Aorta (tissue), 5 donors: Measurements from ENCODE around the gene RPLP1. TPM values are rescaled to one million over a fixed set of nuclear protein-coding genes. Genes with fewer than 3 reads are reported as not detected.

ENCODE experiments used
- ATAC-seq: fragments of 200-7000 bp; cut with Tn5 transposase; one replicate; pipeline ENCODE4 v1.9.1; 2022; ENCODE audit warnings: moderate library complexity; ENCODE audit not compliant: low FRiP score
- DNase-seq, 2 donors: peaks; one replicate each; pipeline ENCODE4 v3.0.0-alpha.2; 2020
- H3K27ac ChIP-seq, 2 donors: one replicate each; pipeline ENCODE4 v1.5.1; 2013; ENCODE audit warnings: low read length in 2 of 2, mild to moderate bottlenecking in 2 of 2, moderate library complexity in 2 of 2, control low read depth in 1 of 2, inconsistent platforms in 1 of 2, low read depth in 1 of 2
- H3K27me3 ChIP-seq, 2 donors: one replicate each; pipeline ENCODE4 v1.6.1; 2013; ENCODE audit warnings: control low read depth in 1 of 2, low read length in 1 of 2, mild to moderate bottlenecking in 1 of 2, moderate library complexity in 1 of 2; ENCODE audit not compliant: insufficient read depth in 2 of 2, control insufficient read depth in 1 of 2
- H3K36me3 ChIP-seq, 2 donors: one replicate each; pipeline ENCODE4 v1.6.1; 2013; ENCODE audit warnings: control low read depth in 1 of 2, low read length in 1 of 2, mild to moderate bottlenecking in 1 of 2; ENCODE audit not compliant: insufficient read depth in 2 of 2, control insufficient read depth in 1 of 2
- H3K4me1 ChIP-seq, 2 donors: one replicate each; pipeline ENCODE4 v1.6.1; 2013; ENCODE audit warnings: low read length in 2 of 2, control low read depth in 1 of 2, mild to moderate bottlenecking in 1 of 2, moderate library complexity in 1 of 2; ENCODE audit not compliant: insufficient read depth in 2 of 2, control insufficient read depth in 1 of 2
- H3K4me3 ChIP-seq, 2 donors: one replicate each; pipeline ENCODE4 v1.5.1; 2013; ENCODE audit warnings: low read length in 2 of 2, control low read depth in 1 of 2, mild to moderate bottlenecking in 1 of 2
- H3K9me3 ChIP-seq: one replicate; pipeline ENCODE4 v1.6.1; 2013; ENCODE audit warnings: mild to moderate bottlenecking, low read length; ENCODE audit not compliant: control insufficient read depth
- WGBS, 2 donors: extraction: QIAGEN DNeasy Blood & Tissue Kit; methylation state at CpG; one replicate each; pipeline ENCODE4 v1.1.7; 2013; 5-methylcytosine and 5-hydroxymethylcytosine counted together
- intact Hi-C, 2 donors: fragments of 100-400 bp; cut with DNase I; formaldehyde crosslinking; loops; one replicate each; pipeline versions ENCODE4 v1.14.2 to v1.15.0; 2022
- polyA plus RNA-seq, 2 donors: library from polyadenylated mRNA; stranded (reverse); fragments of 200-250 nt; gene quantifications; one replicate each; pipeline ENCODE4 v1.2.3, GENCODE V29; 2013
- total RNA-seq, 2 donors: library from RNA; stranded (reverse); fragmentation: NEBNext Ultra II Directional; extraction: Animal tissue kit (Norgen Biotek cat#: 25700); gene quantifications; one replicate each; pipeline ENCODE4 v1.2.1, GENCODE V29; 2021
- donor health status: healthy with polysubstance abuse.
- donor health status: Bipolar disorder and iron deficiency.
- donor health status: DM: no; HTN: no; CAD: no.
- donor health status: DM: no; HTN: no; CAD: no.
- donor health status: DM: yes; HTN: yes; CAD: no.

RPLP1 gene
- total and polyA plus RNA-seq, 4 donors, result 1,445 to 3,346 (median 2,122) TPM

- H3K27ac ChIP-seq, result no peak overlapping the region
- DNase-seq (no peak), ATAC-seq (no peak)
- intact Hi-C loops, result no loop called here
- H3K36me3 ChIP-seq, result no peaks in the 10 kb centered on the region
- no peak overlapping the region for H3K4me3 ChIP-seq
- 95 to 97% methylated on average over 8 of the region's 8 CpGs for WGBS, 2 donors
- H3K27me3 ChIP-seq, result no peaks in the 10 kb centered on the region
- H3K9me3 ChIP-seq, result no peaks in the 10 kb centered on the region
- no peaks in the 10 kb centered on the region for H3K4me1 ChIP-seq
Observed at GRCh38 chr15:69501456-69501855, 48.8 kb downstream of the RPLP1 start.

DNA sequence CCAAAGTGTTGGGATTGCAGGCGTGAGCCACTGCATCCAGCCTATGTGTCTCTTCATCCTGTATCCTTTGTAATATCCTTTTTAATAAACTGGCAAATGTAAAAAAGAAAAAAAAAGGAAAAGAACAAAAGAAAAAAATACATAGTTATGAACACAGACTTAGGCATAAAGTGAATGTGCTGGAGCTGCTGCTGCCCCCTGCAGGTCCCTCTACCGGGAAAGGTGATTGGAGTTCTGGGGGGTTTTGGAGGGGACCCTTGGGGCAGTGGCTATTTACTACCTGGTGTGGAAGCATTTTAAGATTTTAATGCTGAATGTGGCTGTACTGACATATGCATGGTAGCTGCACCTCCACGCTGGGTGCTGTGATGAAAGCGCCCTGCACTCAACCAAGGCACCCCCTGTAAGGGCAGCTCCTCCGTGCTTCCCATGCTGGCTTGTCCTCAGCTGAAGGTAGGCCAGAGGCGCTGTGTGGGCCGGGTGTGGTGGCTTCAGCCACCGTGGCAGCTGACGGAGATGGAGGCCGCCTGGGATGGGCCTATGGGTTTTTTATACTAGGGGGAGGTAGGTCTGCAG lies 49.9 kb downstream of the RPLP1 start:
- Histone ChIP-seq H3K9me3 (no peaks in the 10 kb centered on the region), H3K27me3 (no peaks in the 10 kb centered on the region), H3K4me1 (no peaks in the 10 kb centered on the region), H3K36me3 (no peaks in the 10 kb centered on the region), H3K4me3 (no peak overlapping the region), H3K27ac (no peak overlapping the region)
- no peak for ATAC-seq
- intact Hi-C loops, result no loop called here
- 86 to 87% methylated on average over 10 of the region's 10 CpGs for WGBS, 2 donors
- no peak for DNase-seq

DNA sequence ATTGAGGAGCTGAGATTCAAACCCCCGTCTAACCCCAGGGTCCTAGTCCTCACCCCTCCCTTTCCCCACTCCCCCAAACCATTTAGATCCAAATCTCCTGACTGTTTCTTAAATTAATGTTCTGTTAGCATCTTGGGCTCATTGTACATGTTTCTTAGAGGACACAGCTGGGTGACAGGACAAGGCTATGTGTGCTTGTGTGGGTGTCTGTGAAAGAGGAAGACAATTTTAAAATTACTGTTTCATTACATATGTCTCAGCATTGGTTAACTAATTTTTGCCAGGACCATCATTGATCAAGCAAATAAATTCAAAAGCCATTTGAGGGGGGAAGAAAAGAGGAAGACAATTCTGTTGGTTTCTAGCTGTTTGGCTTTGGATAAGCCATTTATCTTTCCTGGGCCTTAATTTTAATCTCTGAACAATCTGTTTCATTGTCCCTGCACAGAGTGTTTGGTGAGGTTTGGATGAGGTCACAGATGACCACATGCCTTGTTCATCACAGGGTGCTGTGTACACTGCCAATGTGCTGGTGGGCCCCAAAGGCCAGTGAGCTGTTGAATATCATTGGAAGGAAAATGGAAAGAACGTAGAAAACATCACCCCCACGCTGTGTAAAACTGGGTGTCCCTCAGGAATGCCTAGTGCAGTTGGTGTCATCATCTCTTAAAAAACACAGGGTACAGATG lies 51.9 kb downstream of the RPLP1 start:
- Histone ChIP-seq H3K27ac (no peak overlapping the region), H3K9me3 (no peaks in the 10 kb centered on the region), H3K36me3 (no peaks in the 10 kb centered on the region), H3K4me1 (no peaks in the 10 kb centered on the region), H3K27me3 (no peaks in the 10 kb centered on the region), H3K4me3 (no peak overlapping the region)
- intact Hi-C loops, result no loop called here
- no peak for DNase-seq
- WGBS, 2 donors, result 82% methylated on average over 3 of the region's 3 CpGs
- ATAC-seq, result no peak

Other genes starting within 250 kb of the RPLP1 start
- gene PAQR5, start 153.9 kb upstream of the RPLP1 start, total RNA-seq, result 1 to 10 TPM in 1 of 2 donors, under 1 TPM in 1; 0.71 to 1.9 TPM
- gene PAQR5, start 153.9 kb upstream of the RPLP1 start, polyA plus RNA-seq, result under 1 TPM; 0.31 to 0.38 TPM
- gene KIF23, start 38.5 kb upstream of the RPLP1 start, total RNA-seq, result 1 to 10 TPM; 3.3 to 5.8 TPM
- 1 to 10 TPM; 2.8 to 4.8 TPM for gene KIF23, start 38.5 kb upstream of the RPLP1 start, polyA plus RNA-seq